ENCODE results near the gene B4GALT6. TPM values are rescaled to one million over a fixed set of nuclear protein-coding genes. Genes with fewer than 3 reads are reported as not detected.

The B4GALT6 gene
- total RNA-seq, 1 donor from 2014 or later: 5.3 TPM

DNA sequence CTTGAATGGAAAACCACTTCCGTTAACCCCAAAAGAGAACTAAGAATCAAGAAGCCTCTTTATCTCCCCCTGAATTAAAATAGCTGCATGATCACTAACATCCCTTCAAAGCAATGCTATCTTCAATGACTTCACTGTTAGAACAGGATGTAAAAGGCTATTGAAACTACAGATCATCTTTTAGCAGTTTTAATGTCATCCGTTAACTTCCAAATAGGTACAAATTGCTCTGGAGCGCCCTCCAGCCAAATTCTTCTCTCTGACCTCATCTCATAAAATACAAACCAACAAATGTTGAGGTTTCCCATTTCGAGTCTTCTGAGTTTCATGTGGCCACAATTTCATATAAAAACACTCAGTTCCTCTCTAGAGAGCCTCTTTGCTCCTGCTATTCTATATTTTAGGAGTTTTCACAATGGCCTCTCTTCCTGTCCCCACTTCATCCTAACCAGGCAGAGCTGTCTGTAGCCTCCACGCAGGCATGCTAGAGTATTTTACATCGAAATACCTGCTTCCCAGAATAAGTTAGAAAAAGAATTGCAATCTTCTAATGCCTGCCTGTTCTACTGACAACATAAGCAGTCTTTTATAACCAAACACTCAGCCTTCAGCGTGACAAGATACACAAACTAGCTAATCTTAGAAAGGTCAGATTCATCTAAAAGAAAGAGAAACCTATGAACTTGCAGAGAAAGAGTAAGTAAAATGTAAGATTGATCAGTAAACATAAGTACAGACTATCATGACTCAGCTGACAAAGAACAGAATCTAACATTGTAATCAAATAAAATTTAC is 37.9 kb downstream of the B4GALT6 start:
- intact Hi-C loops (cut with DNase I): no loop called here
- DNase-seq (ENCODE audit: low spot score): no peak

DNA sequence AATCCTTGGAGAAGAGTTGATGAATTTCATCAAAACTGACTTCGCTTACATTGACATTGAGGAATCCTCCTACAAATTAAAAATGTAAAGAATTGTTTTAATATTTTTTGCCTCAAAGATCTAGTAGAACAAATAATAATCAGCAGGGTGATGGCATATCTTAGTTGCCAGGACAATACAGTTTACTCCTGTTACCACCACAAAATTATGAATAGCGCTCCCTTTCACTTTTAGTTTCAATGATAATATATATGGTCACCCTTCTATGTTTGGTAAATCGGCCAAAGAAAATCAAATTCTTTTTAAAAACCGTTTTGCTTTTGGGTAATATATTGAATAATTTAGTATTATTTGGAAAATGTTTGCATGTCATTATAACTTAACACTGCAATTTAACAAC is 39.0 kb downstream of the B4GALT6 start:
- intact Hi-C loops (cut with DNase I): no loop called here
- no peak for DNase-seq (ENCODE audit: low spot score)

DNA sequence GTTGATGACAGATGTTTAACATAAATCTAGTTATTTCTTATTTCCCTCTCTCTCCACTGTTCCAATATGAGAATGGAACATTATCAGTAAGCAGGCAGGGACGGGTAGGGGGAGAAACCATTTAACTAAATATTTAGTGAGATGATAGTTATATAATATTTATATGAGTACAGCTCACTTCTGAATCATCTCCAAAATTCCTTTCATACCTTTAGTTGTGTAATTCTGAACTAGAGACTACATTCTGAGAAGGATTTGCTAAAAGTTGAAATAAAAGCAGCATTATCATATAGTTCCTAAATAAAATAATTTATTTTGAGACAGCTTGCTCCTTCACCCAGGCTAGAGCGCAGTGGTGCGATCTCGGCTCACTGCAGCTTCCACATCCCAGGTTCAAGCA is 41.4 kb downstream of the B4GALT6 start:
- intact Hi-C loops (cut with DNase I): no loop called here
- no peak for DNase-seq (ENCODE audit: low spot score)

DNA sequence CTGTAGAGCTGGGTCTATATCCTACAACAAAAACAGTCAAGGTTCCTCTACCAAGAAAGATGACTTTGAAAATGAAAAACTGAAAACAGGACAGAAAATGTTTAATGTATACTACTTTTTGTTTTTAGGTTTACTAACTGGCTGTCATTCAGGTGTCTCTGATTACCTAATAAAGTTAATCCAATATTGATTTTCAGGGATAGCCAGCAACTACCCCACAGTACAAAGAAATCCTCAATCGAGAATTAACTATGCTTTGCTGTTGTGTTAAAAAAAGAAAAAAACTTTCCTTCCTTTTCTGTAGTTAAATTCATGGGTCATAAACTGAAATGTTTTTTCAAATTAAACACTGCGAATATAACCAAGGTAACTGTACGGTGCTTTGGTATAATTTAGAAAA is 46.9 kb downstream of the B4GALT6 start:
- intact Hi-C loops (cut with DNase I): no loop called here
- DNase-seq (ENCODE audit: low spot score): no peak

DNA sequence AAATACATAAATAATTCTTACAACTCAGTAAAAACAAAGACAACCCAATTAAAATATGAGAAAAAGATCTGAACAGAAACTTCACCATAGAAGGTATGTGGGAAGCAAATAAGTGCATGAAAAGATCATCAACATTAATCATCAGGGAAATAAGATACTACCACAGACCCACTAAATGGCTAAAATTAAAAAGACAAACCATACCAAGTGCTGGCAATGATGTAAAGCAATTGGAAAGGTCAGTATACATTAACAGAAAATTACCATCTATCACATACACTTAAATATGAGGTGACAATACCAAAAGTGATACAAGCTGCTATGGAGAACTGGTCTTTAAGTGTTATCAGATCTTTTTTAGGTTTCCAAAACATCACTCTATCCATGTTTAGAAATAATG is 48.0 kb downstream of the B4GALT6 start:
- intact Hi-C loops (cut with DNase I): no loop called here

DNA sequence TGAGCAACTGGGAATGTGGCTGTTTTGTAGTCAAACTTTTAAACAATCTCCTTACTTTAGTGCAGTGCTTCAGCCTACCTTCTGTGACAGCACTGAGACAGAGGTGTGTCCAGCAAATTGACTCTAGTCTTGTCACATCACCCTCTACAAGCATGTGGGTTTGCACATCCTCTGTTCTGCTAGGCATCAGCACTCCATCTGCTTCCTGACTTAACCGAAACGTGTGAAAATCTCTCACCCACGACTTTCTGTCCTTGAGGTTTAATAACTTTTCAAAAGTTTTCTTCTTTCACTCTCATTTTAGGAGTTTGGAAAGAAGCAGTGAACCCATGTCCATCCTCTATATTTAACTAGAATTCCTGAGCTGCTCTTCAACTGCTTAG is 50.1 kb downstream of the B4GALT6 start:
- DNase-seq (ENCODE audit: low spot score): no peak
- intact Hi-C loops (cut with DNase I): no loop called here

More for the DNA sequence above, 48.0 kb downstream of the B4GALT6 start:
- DNase-seq (ENCODE audit: low spot score): no peak

DNA sequence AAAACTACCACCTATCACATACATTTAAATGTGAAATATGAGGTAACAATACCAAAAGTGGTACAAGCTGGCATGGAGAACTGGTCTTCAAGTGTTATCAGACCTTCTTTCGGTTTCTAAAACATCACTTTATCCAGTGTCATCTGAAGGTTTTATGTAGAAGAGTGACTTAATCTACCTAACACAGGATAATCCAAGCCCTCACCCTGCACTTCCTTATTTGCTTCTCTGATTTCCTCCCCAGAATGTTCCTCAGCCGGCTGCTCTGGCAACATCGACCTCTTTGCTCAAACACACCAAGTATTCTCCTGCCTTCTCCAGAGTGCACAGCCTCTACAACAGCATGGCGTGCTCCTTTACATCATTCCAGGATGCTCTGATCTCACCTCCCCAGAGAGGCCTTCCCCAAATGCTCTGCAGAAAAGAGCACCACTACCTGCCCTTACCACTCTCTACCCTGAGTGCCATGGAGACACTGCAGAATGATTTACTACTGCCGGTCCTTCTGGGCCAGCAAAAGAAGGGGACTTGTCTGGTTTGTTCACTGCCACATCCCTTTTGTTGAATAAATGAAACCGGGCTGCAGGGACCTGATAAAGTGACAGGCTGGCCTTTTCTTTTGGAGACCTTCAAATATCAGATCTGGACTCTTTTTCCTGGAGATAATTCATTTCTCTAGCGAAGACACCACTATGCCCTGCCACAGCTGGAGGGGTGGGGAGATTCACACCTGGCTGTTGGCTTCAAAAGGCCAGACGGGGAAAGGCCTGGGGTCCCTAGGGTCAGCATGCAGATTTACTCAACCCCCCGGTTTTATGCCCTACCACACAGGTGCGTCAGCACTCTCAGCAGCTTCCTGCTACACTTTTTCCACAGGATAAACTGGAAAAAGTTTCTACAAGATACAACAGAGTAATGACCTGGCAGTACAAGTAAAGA is 50.7 kb downstream of the B4GALT6 start:
- no peak for DNase-seq (ENCODE audit: low spot score)
- intact Hi-C loops (cut with DNase I): no loop called here

DNA sequence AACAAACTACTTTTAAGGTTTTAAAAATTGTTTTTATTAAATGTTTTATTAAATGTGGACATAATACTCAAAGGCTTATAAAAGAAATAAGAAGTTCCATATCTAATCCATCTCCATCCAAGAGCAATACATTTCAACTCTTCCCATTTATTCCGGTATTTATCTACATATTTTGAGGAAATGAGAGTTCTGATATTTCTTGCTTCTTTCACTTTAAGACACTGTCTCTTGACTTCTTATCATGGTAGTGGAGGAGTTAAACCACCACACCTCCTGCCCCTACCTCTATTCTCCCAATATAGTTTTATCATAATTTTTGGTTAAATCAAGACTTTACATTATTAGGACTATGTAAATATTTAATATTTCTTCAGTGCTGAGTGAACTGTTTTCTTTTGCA is 52.0 kb downstream of the B4GALT6 start:
- intact Hi-C loops (cut with DNase I): no loop called here
- no peak for DNase-seq (ENCODE audit: low spot score)

DNA sequence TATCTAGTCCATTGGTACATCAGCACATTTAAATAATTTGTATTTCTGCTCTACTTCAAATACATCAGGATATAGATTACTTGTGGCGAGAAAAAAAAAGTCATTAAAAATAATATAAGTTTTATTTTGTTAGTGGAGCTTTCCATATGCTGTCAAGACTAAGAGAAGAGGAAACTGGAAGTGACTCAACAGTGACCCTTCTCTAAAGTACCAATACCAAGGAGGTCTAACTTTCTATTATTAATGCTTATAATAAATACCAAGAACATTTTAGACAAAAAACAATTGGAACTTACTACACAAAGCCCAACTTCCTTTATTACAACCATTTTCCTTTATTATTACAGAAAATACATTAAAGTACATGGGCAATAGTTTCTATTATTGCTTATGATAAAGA is 52.9 kb downstream of the B4GALT6 start:
- intact Hi-C loops (cut with DNase I): no loop called here

DNA sequence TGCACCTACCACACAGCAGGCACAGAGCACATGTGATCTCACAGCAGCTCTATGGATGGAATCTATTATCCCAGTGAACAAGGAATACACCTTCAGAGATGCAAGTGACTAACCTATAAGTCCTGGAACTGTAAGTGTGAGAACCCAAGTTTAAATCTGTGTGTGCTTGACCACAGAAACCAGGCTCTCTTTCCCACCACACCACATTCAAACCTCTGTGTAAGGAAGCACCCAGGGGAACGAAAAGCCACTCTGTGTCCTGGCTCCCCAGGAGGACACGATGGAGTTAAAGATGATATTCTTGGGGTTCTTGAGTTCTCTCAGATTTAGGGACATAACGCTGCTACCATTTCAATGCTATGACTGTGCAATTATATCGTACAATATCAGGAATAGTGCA is 53.8 kb downstream of the B4GALT6 start:
- intact Hi-C loops (cut with DNase I): no loop called here
- DNase-seq (ENCODE audit: low spot score): no peak

More for the DNA sequence above, 52.9 kb downstream of the B4GALT6 start:
- DNase-seq (ENCODE audit: low spot score): no peak

DNA sequence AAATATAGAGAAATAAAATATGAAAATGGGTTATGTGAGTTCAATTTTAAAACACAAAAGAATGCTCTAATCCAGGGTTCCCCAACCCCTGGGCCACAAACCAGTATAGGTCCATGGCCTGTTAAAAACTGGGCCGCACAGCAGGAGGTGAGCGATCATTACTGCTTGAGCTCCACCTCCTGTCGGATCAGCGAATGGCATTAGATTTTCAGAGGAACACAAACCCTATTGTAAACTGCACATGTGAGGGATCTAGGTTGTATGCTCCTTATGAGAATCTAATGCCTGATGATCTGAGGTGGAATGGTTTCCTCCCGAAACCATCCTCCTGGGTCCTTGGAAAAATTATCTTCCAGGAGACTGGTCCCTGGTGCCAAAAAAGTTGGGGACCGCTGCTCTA is 58.0 kb downstream of the B4GALT6 start:
- intact Hi-C loops (cut with DNase I): no loop called here
- DNase-seq (ENCODE audit: low spot score): no peak

DNA sequence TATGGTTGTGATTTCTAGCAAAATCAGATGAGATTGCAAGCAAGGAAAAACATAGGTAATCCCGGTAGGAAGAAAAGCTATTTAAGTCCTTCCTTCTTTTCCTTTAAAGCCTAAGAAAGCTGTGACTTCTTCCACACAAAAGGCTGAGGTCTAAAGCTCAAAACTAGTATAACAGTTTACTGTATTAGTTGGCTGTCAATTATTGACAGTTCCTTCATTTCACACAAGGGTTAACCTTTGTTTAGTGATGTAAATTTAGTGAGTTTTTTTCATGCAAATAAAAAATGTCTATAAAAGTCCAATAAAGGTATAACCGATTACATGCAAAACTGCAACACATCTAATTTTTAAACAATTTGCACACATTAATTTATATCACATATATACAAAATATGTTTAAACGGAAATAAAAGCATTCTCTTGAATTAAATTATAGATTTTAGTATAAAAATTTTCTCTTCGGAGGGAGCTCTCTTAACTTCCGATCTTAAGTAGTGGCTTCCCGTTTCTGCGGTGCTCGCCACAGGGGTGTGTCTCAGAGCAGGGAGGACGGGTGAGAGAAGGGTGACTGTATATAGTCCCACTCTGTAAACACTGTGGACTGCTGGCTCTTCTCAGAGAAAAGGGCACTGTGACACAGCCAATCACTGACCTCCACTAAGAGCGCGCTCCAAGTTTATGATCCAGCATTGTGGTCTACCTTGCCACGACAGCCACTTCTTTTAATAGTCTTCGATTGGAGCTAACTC is 59.3 kb downstream of the B4GALT6 start:
- intact Hi-C loops (cut with DNase I): no loop called here
- DNase-seq (ENCODE audit: low spot score): no peak

DNA sequence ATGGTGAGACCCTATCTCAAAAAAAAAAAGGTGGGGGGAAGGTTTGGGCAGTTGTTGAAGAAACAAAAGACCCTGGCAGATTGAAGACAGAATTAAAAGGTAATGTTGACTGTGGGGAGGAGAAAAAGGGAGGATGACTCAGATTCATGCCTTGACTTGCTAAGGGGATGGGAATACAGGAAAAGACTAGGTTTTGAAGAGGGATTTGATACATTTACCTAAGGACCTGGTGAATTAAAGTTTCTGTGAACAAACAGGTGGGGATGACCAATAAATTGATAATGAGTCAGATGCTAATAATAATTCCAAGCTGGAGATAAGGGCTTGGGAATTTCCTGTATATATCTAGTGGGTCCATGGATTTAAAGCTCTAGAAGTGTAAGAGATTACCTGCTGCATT is 65.1 kb downstream of the B4GALT6 start:
- intact Hi-C loops (cut with DNase I): no loop called here

DNA sequence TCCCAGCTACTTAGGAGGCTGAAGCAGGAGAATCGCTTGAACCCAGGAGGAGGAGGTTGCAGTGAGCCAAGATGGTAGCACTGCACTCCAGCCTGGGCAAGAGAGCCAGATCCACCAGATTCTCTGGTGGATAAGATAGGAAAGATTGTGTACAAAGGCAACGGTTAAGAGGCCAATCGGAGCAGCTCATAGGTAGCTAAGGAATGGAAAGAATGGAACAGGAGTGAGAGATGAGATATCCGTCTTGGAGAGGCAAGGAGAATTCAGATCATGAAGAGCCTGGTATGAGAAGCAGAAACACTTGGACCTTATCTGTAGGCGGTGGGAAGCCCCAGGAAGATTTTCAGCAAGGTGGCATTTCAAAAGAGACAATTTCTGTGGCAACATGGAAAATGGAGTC is 65.6 kb downstream of the B4GALT6 start:
- intact Hi-C loops (cut with DNase I): no loop called here
- no peak for DNase-seq (ENCODE audit: low spot score)

More for the DNA sequence above, 65.1 kb downstream of the B4GALT6 start:
- DNase-seq (ENCODE audit: low spot score): no peak

DNA sequence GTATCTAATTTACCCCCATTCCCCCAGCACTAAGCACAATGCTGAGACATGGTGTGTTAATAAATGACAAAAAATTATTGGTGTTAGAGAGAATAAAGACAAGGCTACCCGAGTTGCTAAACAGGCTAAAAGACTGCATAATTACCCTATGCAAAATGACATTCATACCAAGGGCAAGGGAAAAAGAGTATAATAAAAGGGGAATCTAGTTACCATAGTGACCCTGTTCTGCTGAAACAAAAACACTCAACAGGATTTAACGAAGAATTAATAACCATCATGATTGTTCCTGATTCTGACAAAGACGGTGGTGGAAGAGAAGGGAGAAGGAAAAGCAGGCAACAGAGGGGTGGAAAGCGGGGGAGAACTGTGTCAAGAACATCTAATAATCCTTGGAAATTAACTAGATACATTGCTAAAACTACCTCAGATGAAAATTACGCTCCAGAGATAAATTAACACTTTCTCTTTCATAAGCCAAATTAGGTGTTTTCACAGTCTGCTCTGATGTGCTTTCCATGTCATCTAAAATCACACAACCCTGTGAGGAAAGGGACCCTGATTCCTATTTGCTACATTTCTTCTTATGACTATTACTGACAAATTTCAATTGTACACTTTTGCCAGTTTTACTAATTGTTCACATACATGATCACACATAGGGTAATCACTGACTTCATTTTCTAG is 67.2 kb downstream of the B4GALT6 start:
- intact Hi-C loops (cut with DNase I): no loop called here
- DNase-seq (ENCODE audit: low spot score): no peak

DNA sequence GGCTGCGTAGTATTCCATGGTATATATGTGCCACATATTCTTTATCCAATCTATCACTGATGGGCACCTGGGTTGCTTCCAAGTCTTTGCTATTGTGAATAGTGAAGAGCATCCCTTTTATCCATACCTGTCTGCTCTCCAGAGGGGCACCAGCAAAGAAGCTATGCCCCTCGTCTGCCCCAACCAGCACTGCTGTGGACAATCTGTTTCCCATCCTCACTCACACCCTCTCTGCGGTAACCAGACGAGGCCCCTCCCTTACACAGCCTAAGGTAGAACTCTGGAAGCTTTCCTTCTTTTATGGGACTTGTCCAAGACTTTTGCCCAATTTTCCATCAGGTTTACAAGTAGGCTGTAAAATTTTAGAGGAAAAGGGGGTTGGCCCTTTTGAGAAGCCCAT is 67.8 kb downstream of the B4GALT6 start:
- DNase-seq (ENCODE audit: low spot score): no peak
- intact Hi-C loops (cut with DNase I): no loop called here

DNA sequence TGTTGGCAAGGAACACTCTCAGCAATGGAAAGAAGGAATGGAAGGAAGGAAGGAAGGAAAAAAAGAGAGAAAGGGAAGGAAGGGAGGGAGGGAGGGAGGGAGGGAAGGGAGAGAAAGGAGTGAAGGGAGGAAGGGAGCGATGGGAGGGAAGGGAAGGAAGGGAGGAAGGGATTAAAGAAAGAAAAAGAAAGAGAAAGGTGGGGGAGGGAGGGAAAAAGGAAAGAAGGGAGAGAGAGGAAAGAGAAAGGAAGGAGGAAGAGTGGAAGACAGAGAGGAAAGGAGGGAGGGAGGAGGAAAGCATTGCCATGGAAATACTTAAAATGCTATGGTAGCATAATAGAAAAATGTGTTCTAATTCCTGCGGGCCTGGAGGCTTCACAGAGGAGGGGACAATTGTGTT is 70.3 kb downstream of the B4GALT6 start:
- intact Hi-C loops (cut with DNase I): no loop called here

DNA sequence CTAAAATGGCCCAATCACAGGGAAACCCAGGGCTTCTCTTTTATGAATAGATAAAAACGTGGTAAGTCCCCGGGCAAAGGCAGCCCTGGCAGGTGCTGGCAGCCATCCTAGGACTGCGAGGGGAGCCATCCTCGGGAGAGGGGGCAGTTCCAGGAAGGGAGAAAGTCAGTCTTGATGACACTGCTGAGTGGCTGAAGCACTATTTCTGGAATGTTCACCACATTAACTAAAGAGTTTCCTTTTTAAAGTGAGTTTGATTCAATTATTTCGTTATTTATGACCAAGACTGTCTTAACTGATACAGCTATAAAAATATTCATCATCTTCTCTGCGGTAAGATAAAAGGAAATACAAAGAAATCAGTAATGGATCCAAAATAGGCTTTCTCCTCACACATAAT is 72.3 kb downstream of the B4GALT6 start:
- intact Hi-C loops (cut with DNase I): no loop called here
- DNase-seq (ENCODE audit: low spot score): no peak

More for the DNA sequence above, 70.3 kb downstream of the B4GALT6 start:
- DNase-seq (ENCODE audit: low spot score): no peak

DNA sequence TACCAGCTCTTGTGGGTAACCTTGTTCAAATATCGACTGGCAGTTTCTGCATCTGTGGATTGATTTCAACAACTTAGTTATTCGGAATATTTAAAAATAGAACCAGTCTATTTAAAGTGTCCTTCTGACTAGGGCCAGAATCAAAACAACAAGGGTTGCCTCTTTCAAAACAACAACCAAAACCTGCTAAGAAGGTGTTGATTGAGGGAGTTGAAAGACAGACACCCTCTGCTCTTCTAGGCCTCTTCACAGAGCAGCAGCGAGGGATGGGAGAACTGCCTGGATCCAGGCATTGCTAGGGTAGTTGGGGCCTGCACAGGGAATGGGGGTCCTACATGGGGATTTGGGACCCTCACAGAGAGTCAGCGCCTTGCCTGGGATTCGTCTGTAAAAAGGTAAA is 72.9 kb downstream of the B4GALT6 start:
- intact Hi-C loops (cut with DNase I): no loop called here
- no peak for DNase-seq (ENCODE audit: low spot score)
